DMS 273 treated with DMSO at 0.1 percent for 48 hours (cell line): ENCODE measurements around the gene ARHGAP21.
"Not testable (repeated sequence)": the region's sequence is repeated elsewhere in the genome, so short reads cannot be mapped to it uniquely, and the experiment has no call there.

Source experiments
- DNase-seq: peaks from one replicate; lab custom pipeline; 2025; lab: John Stamatoyannopoulos, UW

ARHGAP21 gene

GRCh38 chr10:24683554-24683953, 40.1 kb downstream of the ARHGAP21 start:
- DNase-seq = no peak

DNA sequence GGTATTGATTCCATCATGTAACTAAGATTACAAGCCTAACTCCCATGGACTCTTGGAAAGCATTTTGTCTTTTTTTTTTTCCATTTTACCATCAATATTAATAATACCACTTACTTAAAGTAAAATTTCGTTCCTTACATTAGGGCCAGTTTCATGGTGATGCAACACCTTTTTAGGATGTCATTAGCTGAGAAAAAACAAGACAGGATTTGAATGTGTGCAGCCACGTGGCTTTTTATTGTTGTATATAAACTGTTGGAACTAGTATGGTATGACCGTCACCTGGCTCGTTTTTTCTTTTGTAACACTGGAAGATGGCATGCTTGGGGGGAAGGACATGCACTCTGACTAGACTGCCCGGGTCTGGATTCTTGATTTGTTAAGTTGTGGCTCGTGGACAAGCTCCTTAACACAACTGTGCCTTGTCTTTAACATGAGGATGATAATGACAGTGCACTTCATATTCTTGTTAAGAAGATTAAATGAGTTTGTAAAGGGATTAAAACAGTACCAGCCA, 42.1 kb downstream of the ARHGAP21 start:
- DNase-seq = no peak

DNA sequence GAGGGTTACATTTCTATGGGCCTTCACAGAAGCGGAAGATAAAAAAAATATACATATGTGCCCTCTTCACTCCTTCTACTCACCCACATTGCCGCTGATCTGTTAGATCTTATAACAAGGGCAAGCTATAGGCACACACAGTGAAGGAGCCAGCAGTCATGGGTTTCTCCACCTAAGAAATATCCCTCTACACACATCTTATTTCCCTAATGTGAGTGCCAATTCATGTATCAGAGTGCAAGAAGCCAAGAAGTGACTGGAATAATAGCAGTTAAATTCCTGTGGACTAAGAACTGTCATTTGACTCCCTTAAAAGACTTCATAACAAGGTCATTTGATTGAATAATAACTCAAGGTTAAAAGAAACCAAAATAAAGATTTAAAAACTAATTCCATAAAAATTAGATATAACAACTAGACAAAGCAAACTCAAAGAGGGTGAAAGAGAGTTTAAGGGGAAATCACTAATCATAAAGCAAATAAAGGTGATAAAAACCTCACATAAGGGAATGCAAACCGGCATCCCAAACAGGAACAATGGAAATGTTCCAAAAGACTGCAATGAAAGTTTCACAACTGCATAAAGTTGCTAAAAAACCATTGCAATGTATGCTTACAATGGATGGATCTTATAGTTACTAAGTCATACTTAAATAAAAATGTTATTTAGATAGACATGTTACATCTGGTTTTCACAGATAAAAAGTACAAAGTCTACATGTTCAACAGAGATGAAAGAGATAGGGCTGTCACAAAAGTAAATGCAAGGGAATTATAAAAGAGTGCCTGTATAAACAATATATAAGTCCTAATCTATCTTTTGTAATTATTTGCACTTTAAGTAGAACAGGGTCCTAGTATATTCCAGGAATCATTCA, 42.8 kb downstream of the ARHGAP21 start:
- DNase-seq = no peak

- DNase-seq = no peak
Measured at GRCh38 chr10:24678757-24679156, 44.9 kb downstream of the ARHGAP21 start.

GRCh38 chr10:24674892-24675632, 48.6 kb downstream of the ARHGAP21 start:
- DNase-seq = no peak

GRCh38 chr10:24670964-24671670, 52.6 kb downstream of the ARHGAP21 start:
- DNase-seq = no peak

DNA sequence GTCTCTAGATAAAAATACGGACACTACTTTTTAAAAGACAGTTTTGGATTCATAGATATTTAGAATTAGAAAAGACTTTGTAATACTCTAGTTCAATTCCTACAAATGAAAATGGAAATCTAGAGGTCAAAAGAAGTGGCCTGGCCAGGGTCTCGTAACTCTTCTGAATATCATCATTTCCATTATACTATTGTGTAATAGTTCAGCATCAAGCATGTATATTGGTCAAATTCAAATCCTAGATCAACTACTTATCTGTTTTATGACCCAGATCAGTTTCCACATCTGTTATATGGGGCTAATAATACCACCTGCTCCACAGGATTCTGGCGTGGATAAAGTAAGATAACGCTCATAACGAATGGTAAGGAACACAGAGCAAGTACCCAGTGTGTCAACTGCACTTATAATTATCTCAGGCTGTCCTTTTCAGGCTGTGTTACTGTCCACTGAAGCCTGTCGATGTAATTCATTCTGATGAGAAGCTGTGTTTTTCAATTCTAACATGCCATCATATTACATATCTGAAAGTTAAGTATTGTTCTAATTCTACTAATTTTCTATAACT, 54.3 kb downstream of the ARHGAP21 start:
- no peak for DNase-seq

DNA sequence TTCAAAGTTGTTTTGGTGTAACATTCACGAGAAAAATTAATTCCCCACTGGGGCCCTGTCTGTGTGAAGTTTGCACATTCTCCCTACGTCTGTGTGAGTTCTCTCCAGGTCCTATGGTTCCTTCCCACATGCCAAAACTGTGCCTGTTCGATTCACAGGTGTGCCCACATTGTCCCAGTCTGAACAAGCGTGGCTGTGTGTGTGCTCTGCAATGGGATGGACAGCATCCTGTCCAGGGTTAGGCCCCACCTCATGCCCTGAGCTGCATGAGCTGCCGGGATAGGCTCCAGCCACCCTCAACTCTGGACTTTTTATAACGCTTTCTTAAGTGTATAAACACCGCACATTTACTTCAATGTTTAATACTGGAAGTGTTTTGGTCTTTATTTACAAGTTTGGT, 55.4 kb downstream of the ARHGAP21 start:
- DNase-seq = no peak

GRCh38 chr10:24664991-24665390, 58.7 kb downstream of the ARHGAP21 start:
- no peak for DNase-seq

DNA sequence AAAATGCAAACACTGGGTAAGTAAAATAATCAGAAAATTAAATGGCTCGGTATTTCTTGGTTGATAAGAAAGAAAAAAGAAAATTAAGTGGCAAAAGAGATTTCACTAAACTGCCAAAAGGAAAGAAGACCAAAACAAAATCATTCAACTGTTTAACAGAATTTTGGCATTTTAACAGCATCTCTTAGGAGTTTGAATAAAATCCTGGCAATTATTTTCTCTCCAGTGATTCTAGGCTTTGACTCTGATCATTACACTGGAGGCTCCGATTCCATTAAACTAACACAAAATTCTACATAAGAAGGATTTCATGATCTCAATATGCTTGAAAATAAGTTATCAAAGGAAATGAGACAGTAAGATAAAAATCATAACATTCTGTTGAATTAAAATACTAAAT, 62.3 kb downstream of the ARHGAP21 start:
- DNase-seq = no peak

DNA sequence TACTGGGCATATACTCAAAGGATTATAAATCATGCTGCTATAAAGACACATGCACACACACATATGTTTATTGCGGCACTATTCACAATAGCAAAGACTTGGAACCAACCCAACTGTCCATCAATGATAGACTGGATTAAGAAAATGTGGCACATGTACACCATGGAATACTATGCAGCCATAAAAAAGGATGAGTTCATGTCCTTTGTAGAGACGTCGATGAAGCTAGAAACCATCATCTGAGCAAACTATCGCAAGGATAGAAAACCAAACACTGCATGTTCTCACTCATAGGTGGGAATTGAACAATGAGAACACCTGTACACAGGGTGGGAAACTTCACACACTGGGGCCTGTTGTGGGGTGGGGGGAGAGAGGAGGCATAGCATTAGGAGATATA, 65.4 kb downstream of the ARHGAP21 start:
- DNase-seq = not testable (repeated sequence)

- DNase-seq = not testable (repeated sequence)
Measured at GRCh38 chr10:24656326-24656725, 67.4 kb downstream of the ARHGAP21 start.

- DNase-seq = no peak
Measured at GRCh38 chr10:24652381-24652957, 71.2 kb downstream of the ARHGAP21 start.

- DNase-seq = no peak
Measured at GRCh38 chr10:24651923-24652322, 71.8 kb downstream of the ARHGAP21 start.

GRCh38 chr10:24650669-24651391, 72.9 kb downstream of the ARHGAP21 start:
- DNase-seq = no peak

GRCh38 chr10:24645784-24646183, 77.9 kb downstream of the ARHGAP21 start:
- DNase-seq = no peak

GRCh38 chr10:24645022-24645421, 78.7 kb downstream of the ARHGAP21 start:
- no peak for DNase-seq

GRCh38 chr10:24643679-24644209, 79.9 kb downstream of the ARHGAP21 start:
- DNase-seq = no peak

DNA sequence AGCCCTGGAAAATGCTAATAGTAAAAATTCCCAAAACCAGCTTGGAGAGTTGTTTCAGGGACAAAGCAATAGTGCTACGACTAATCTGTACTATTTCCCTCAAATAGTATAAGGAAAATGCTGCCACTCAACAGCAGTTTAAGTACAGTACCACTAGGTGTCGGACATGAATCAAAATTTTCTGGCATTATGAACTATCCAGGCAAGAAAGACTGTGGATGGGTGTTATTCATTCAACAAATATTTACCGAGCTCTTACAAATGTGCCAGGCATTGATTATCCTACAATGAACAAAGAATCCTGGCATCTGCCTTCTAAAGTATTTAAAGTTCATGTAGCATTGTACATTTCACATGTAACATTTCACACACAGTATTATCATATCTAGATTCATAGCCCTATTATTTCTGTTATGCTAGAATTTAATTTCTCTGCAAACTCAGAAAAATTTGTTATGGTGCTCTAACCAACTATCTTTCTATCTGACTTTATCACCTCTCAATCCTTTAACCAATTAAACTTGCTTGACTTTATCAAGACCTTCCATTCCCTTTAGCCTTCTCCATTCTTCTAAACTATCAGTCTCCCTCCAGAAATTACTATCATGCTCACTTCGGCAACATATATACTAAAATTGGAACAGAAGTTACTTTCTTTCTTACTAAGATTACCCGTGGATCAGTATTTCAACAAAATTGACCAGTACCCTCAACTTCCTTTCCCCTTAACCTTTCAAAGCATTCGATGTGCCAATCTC, 80.6 kb downstream of the ARHGAP21 start:
- no peak for DNase-seq

DNA sequence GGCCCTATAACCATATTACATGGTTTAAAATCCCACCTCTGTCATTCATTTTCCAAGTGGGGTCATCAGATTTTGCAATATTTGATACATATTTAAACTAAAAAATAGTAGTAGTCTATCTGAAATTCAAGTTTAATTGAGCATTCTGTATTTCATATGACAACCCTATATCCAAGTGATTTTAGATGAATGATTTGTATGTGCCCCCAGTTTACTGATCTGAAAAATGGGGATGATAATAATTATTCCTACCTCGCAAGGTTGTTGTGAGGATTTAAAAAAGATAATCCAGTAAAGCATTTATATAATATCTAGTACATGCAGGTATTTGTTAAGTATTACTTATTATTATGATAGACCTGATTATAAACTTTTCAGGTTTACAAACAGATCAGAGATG, 84.6 kb downstream of the ARHGAP21 start:
- no peak for DNase-seq
